Skeletal muscle cell (primary cell): Measurements from ENCODE around the gene SPAG16.

Experiments used
- DNase-seq: peaks from one replicate; pipeline ENCODE4 v3.0.0-alpha.2; 2010; ENCODE audit warnings: low read depth
- H3K4me3 ChIP-seq: 2 replicates; pipeline ENCODE4 v1.5.1; 2011; ENCODE audit warnings: low read depth, mild to moderate bottlenecking, control low read depth, low read length, moderate library complexity

The SPAG16 gene

GRCh38 chr2:214180071-214180470 is 895.8 kb downstream of the SPAG16 start:
- no peak for DNase-seq
- no peak overlapping the region for H3K4me3 ChIP-seq

- no peak for DNase-seq
- H3K4me3 ChIP-seq, result no peak overlapping the region
Observed at GRCh38 chr2:214180686-214181085, 896.4 kb downstream of the SPAG16 start.

DNA sequence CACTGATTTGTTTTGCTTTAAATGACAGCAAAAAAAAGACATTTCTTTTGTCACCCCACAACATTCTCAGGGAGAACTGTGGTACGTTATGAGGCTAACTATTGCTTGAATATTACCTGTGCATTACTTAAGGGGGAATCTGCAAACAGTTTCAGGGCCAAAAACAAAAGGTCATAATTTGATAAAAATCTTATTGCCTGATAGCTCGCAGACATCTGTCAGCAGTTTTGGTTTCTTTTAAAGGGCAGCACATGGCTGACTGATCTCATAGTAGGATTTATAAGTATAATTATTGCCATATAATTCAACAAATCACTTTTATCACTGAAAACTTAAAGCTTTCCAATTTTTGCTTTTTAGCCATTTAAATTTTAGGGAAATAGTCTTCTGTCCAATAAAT is 900.2 kb downstream of the SPAG16 start:
- DNase-seq, result no peak
- no peak overlapping the region for H3K4me3 ChIP-seq

GRCh38 chr2:214185546-214185945 is 901.3 kb downstream of the SPAG16 start:
- no peak for DNase-seq
- H3K4me3 ChIP-seq, result no peak overlapping the region

- no peak overlapping the region for H3K4me3 ChIP-seq
Observed at GRCh38 chr2:214192711-214193110, 908.4 kb downstream of the SPAG16 start.

GRCh38 chr2:214193943-214194342 is 909.7 kb downstream of the SPAG16 start:
- no peak overlapping the region for H3K4me3 ChIP-seq
- peak; percentile 33 for DNase-seq

More at GRCh38 chr2:214192711-214193110, 908.4 kb downstream of the SPAG16 start:
- DNase-seq, result no peak

DNA sequence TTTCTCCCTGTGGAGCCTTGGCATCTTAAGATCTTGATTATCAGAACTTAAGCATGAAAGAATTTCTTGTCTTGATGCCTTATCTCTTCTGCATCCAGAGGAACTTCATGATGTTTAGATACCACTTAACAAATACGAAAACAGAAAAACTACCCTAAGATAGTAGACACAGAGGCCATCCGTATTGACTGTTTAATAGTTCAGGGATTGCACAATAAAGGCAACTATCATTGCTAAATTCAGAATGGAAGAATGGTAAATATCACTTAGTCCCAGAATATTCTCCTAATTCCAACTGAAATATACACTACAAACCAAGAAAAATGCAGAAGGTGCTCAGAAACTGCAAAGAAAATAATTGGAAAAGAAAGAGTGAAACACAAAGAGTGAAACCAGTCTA is 912.0 kb downstream of the SPAG16 start:
- no peak for DNase-seq
- H3K4me3 ChIP-seq, result no peak overlapping the region

DNA sequence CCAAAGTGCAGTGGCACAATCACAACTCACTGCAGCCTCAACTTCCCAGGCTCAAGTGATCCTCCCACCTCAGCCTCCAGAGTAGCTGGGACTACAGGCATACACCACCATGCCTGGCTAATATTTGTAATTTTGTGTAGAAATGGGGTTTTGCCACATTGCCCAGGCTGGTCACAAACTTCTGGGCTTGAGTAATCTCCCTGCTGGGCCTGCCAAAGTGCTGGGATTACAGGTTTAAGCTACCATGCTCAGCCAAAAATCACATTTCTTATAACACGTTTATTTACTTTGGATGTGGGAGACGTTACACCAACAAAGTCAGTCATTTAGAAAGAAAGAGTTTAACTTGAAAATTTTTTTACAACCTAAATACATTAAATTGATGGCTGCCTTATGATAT is 917.6 kb downstream of the SPAG16 start:
- no peak overlapping the region for H3K4me3 ChIP-seq
- DNase-seq, result no peak

- DNase-seq, result peak; percentile 8
- H3K4me3 ChIP-seq, result no peak overlapping the region
Observed at GRCh38 chr2:214203214-214203613, 919.0 kb downstream of the SPAG16 start.

GRCh38 chr2:214203744-214204289 is 919.6 kb downstream of the SPAG16 start:
- peak; percentile 25 for DNase-seq
- H3K4me3 ChIP-seq, result no peak overlapping the region

- no peak for DNase-seq
- H3K4me3 ChIP-seq, result no peak overlapping the region
Observed at GRCh38 chr2:214215107-214215506, 930.8 kb downstream of the SPAG16 start.

DNA sequence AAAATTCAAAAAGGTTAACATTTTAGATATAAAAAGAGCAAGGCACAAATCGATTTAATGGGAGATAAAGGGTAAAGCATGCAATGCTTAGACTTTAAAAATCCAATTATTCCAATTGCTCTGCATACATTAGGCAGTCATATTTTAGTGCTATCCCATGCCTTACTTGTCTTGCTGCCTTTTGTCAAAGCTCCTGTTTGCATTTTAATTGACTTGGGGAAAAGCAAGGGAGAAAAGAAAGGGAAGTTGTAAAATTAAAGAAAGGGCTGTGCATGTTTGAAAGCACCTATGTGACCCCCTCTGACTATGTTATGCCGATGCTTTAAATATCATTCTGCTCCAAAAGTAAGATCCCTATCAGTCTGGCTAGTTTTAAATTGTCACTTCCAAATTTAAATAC is 932.9 kb downstream of the SPAG16 start:
- DNase-seq, result no peak
- H3K4me3 ChIP-seq, result no peak overlapping the region

DNA sequence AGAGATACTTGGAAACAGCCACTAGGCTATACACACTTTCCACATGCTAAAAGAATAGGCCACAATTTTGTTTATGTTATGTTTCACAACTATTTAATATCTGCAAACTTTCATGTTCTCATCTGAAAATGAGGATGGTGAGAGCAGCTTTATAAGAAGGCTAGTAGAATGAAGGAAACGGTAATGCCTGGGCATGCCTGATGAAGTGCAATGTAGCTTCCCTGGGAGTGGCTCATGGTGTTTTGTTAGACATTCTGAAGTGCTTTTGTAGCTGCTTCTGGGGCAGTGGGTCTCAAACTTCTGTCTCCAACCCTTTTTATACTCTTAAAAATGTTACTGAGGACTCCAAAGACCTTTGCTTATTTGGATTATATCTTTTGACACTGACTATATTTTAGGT is 933.3 kb downstream of the SPAG16 start:
- no peak for DNase-seq
- H3K4me3 ChIP-seq, result no peak overlapping the region

- no peak overlapping the region for H3K4me3 ChIP-seq
- DNase-seq, result no peak
Observed at GRCh38 chr2:214220251-214220650, 936.0 kb downstream of the SPAG16 start.

DNA sequence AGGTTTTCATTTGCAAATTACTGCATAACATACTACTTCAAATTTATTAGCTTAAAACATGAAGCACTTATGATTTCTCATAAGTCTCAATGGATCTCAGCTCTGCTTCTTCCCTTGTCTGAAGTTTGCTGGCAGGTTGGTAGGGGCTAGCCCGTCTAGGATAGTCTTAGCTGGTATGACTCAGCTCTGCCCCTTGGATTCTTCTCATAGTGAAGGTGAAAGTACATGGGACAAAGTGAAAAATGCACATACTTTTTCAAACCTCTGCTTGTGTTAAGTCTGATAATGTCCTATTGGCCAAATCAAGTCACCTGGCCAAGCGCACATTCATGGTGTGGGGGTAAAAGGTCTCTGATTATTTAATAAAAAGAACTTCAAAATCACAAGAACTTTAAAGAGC is 941.8 kb downstream of the SPAG16 start:
- no peak for DNase-seq
- no peak overlapping the region for H3K4me3 ChIP-seq

GRCh38 chr2:214232271-214232670 is 948.0 kb downstream of the SPAG16 start:
- H3K4me3 ChIP-seq, result no peak overlapping the region
- no peak for DNase-seq

DNA sequence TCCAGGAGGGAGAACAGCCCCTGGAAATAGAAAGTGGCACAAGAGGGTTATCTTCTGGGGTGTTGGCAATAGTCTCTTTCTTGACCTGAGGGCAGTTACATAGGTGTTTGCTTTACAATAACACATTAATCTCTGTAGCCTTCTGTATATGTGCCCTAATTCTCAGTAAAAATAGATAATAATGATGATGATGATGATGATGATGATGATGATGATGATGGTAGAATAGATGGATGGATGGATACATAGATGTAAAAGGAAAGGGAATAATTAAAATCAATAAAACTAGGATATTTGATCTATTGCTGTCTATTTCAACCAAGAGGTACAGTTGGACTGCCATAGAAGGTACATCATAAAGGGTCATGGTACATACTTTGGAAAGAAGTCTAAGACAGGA is 948.9 kb downstream of the SPAG16 start:
- DNase-seq, result no peak
- H3K4me3 ChIP-seq, result no peak overlapping the region

DNA sequence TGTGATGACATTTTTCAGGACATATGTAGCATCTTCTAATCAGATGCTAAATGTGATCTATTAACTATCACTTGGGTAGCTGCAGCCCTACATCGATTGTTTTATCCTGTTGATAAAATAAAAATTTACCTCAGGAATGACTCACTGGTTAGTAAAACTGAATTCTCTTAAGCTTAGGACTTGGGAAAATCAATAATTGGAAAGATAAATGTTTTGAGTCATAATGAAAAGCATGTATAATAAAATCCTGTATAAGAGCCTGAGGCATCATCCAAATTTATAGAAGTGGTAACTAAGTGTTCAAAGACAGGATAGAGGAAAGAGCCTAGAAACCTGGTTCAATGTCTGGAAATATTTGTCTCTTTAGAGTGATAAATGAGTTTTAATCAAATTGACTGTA is 958.5 kb downstream of the SPAG16 start:
- no peak overlapping the region for H3K4me3 ChIP-seq
- no peak for DNase-seq

GRCh38 chr2:214244847-214245246 is 960.6 kb downstream of the SPAG16 start:
- DNase-seq, result peak; percentile 8
- H3K4me3 ChIP-seq, result no peak overlapping the region

- DNase-seq, result no peak
- no peak overlapping the region for H3K4me3 ChIP-seq
Observed at GRCh38 chr2:214246417-214246816, 962.2 kb downstream of the SPAG16 start.

- no peak for DNase-seq
- H3K4me3 ChIP-seq, result no peak overlapping the region
Observed at GRCh38 chr2:214247531-214247930, 963.3 kb downstream of the SPAG16 start.

DNA sequence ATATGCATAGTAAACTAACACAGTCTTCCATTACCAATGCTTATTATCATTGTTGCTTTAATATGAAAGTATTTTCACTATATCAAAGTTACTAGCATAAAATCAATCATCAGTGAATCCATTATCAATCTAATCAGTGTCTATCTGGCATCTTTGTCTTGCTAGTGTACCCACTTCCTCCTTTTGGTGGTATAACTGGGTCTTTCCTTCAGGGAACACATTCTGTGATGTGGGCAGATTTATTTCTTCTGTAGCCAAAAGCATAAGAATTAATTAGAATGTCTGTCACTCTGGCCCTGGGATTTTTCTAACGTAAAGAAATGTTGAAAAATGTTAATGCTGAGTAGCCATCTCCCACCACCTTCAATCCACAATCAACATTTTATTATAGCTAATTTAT is 970.8 kb downstream of the SPAG16 start:
- no peak overlapping the region for H3K4me3 ChIP-seq
- no peak for DNase-seq
